ENCODE data around the gene CCL4. TPM values are rescaled to one million over a fixed set of nuclear protein-coding genes. Genes with fewer than 3 reads are reported as not detected.

CCL4 gene
- total RNA-seq, 3 donors from 2014 or later (not counting 1 experiment from before 2014, with no cell fraction given): 360 to 532 (median 476) TPM

DNA sequence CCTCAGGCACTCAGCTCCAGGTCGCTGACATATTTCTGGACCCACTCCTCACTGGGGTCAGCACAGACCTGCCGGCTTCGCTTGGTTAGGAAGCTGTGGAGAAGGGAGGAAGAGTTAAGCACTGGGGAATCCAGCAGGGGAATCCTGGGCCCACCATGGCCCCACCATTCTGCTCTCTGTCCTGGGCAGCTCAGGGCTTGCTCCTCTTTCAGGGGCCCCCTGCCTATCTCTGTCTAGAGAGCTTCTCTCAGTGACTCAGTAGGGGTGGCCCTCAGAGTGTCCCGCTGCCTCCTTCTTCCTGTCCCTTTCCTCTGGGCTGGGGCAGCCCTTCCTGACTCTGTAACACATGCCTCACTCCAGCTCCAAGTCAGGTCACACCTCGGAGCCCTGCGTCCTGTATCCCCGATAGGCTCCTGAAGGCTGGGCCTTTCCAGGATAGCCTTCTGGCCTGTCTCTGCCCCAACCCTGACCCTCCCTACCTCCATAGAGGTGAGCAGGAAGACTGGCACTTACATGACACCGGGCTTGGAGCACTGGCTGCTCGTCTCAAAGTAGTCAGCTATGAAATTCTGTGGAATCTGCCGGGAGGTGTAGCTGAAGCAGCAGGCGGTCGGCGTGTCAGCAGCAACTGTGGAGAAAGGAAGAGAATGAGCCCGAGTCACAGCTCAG lies 14.8 kb upstream of the CCL4 start:
- no peaks in the 10 kb centered on the region for H3K36me3 Mint-ChIP-seq
- peak overlapping the region; percentile 91 for H3K4me3 Mint-ChIP-seq
- H3K4me3 ChIP-seq (ENCODE audit: low read length): peak overlapping the region; percentile 33
- peaks cover 91% of the 10 kb centered on the region in 2 donors for H3K4me1 Mint-ChIP-seq
- DNase-seq: no peak
- peaks cover 59% of the 10 kb centered on the region for H3K4me1 ChIP-seq (ENCODE audit: control insufficient read depth, insufficient read depth, low read length)
- no peaks in the 10 kb centered on the region for H3K9me3 ChIP-seq (ENCODE audit: control insufficient read depth, insufficient read depth, low read length)
- H3K36me3 ChIP-seq (ENCODE audit: control insufficient read depth, insufficient read depth, low read length): no peaks in the 10 kb centered on the region
- ATAC-seq: peak in 2 of 3 donors; percentile 6 to 22
- H3K27me3 Mint-ChIP-seq (ENCODE audit: low read depth in 2 of 2): no peaks in the 10 kb centered on the region
- WGBS (ENCODE audit: insufficient coverage): 61% methylated on average over 14 of the region's 14 CpGs
- H3K27ac ChIP-seq (ENCODE audit: low read length): peak overlapping the region; percentile 87
- H3K27ac Mint-ChIP-seq: peak overlapping the region; percentile 100
- intact Hi-C loops (cut with micrococcal nuclease): loop anchor here (2.0 to 10.0 kb wide), 3 partner anchors 100 to 844 kb away; partner anchors contain the start of gene SLFN5
- H3K27me3 ChIP-seq (ENCODE audit: control insufficient read depth, insufficient read depth, low read length): no peaks in the 10 kb centered on the region
- TF ChIP-seq, protein P1, sequence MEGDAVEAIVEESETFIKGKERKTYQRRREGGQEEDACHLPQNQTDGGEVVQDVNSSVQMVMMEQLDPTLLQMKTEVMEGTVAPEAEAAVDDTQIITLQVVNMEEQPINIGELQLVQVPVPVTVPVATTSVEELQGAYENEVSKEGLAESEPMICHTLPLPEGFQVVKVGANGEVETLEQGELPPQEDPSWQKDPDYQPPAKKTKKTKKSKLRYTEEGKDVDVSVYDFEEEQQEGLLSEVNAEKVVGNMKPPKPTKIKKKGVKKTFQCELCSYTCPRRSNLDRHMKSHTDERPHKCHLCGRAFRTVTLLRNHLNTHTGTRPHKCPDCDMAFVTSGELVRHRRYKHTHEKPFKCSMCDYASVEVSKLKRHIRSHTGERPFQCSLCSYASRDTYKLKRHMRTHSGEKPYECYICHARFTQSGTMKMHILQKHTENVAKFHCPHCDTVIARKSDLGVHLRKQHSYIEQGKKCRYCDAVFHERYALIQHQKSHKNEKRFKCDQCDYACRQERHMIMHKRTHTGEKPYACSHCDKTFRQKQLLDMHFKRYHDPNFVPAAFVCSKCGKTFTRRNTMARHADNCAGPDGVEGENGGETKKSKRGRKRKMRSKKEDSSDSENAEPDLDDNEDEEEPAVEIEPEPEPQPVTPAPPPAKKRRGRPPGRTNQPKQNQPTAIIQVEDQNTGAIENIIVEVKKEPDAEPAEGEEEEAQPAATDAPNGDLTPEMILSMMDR (IDR thresholded peaks at IDR 0.05): no peak
- H3K9me3 Mint-ChIP-seq: peaks cover 0 to 2% of the 10 kb centered on the region in 2 donors

DNA sequence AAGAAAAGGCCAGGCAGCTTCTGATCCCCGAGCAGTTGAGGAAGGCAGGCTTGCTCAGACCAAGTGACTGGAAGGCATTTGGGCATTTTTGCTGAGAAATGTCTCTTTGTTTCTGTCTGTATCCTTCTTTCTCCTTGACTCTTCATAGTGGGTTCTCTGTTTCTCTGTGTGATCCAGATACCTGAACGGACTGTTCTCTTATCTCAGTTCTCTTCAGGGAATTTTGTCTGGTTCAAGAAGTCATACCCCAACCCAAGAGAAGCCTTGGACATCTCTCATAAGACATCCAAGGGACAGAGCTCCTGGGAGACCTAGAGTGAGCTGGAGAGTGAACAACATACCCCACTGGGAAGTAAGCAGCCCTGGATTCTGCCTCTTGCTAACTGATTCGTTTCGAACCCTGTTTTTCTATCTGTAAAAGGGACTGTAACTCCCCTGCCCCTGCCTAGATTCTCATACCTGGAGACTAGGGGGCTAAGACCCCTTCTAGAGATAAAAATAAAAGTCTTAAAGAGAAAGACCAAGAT lies 14.2 kb upstream of the CCL4 start:
- H3K9me3 Mint-ChIP-seq: peaks cover 0 to 2% of the 10 kb centered on the region in 2 donors
- no peaks in the 10 kb centered on the region for H3K9me3 ChIP-seq (ENCODE audit: control insufficient read depth, insufficient read depth, low read length)
- H3K4me3 Mint-ChIP-seq: peak overlapping the region; percentile 91
- H3K27me3 ChIP-seq (ENCODE audit: control insufficient read depth, insufficient read depth, low read length): no peaks in the 10 kb centered on the region
- peaks cover 90 to 91% of the 10 kb centered on the region in 2 donors for H3K4me1 Mint-ChIP-seq
- no peaks in the 10 kb centered on the region for H3K36me3 Mint-ChIP-seq
- H3K36me3 ChIP-seq (ENCODE audit: control insufficient read depth, insufficient read depth, low read length): no peaks in the 10 kb centered on the region
- peaks cover 54% of the 10 kb centered on the region for H3K4me1 ChIP-seq (ENCODE audit: control insufficient read depth, insufficient read depth, low read length)
- ATAC-seq (peak in 1 of 3 donors; percentile 1), DNase-seq (no peak)
- peak overlapping the region; percentile 100 for H3K27ac Mint-ChIP-seq
- no peaks in the 10 kb centered on the region for H3K27me3 Mint-ChIP-seq (ENCODE audit: low read depth in 2 of 2)
- TF ChIP-seq, protein P1 (IDR thresholded peaks at IDR 0.05): no peak
- 61% methylated on average over 2 of the region's 4 CpGs for WGBS (ENCODE audit: insufficient coverage)
- intact Hi-C loops (cut with micrococcal nuclease): loop anchor here (2.0 to 10.0 kb wide), 3 partner anchors 99 to 845 kb away; partner anchors contain the start of gene SLFN5
- peak overlapping the region; percentile 87 for H3K27ac ChIP-seq (ENCODE audit: low read length)
- H3K4me3 ChIP-seq (ENCODE audit: low read length): peak overlapping the region; percentile 33

DNA sequence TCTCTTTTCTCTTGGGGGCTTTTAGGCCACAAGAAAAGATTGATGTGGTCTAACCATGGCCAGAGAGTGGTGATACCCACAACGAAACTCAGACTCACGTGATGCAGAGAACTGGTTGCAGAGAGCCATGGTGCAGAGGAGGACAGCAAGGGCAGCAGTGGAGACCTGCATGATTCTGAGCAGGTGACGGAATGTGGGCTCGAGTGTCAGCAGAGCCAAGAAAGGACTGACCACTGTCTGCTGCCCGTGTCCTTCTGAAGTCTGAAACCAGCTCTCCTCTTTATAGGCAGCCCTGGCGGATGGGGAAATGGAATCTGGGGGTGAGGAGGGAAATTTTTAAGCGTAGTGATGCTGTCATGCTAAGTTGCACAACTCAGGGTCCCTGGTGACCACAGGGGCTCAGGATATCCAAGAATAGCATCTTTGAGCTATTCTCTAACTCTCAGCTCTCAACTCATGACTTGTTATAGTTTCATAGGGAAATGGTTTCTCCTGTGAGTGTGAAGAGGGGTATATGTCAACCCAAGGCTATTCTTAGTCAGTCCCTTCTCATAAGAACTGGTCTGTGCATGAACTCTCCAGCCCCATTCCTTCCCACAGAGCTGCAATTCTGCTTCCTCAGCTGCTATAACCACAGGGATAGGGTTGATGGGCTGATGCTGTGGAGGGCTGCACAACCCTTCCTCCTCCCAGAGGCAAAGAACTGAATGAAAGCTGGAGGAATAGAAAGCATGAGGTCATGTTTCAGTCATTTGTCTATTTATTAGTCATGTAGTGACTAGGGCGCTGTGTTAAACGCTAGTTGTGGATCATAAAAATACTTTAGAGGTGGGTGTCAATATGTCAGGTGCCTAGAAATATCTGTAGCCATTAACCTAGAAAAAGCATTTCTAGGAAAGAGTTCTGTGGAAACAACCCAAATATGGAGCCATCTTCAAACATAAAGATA lies 13.5 kb upstream of the CCL4 start, which contains the start of gene CCL3:
CCL3 (minus strand) TSS at position 256 of the 949 bp plus-strand sequence; CDS start at position 171, 85 bp downstream.
- peak; percentile 60 to 70 for DNase-seq
- H3K9me3 Mint-ChIP-seq: peaks cover 0 to 2% of the 10 kb centered on the region in 2 donors
- H3K27me3 Mint-ChIP-seq (ENCODE audit: low read depth in 2 of 2): no peaks in the 10 kb centered on the region
- H3K4me3 Mint-ChIP-seq: peak within 1 kb of the TSS; percentile 91
- H3K36me3 Mint-ChIP-seq: no peaks in the 10 kb centered on the region
- H3K4me3 ChIP-seq (ENCODE audit: low read length): peak within 1 kb of the TSS; percentile 33
- peaks cover 90 to 91% of the 10 kb centered on the region in 2 donors for H3K4me1 Mint-ChIP-seq
- peak; percentile 57 to 77 (median 71) for ATAC-seq
- intact Hi-C loops (cut with micrococcal nuclease): loop anchor here (1.0 to 10.0 kb wide), 7 partner anchors 8 to 845 kb away; partner anchors contain the start of genes CCL4 and SLFN5
- H3K36me3 ChIP-seq (ENCODE audit: control insufficient read depth, insufficient read depth, low read length): no peaks in the 10 kb centered on the region
- peaks cover 55% of the 10 kb centered on the region for H3K4me1 ChIP-seq (ENCODE audit: control insufficient read depth, insufficient read depth, low read length)
- WGBS (ENCODE audit: insufficient coverage): 10% methylated on average over 9 of the region's 9 CpGs
- H3K27ac ChIP-seq (ENCODE audit: low read length): peak within 1 kb of the TSS; percentile 87
- TF ChIP-seq, protein P1 (IDR thresholded peaks at IDR 0.05): no peak
- H3K9me3 ChIP-seq (ENCODE audit: control insufficient read depth, insufficient read depth, low read length): no peaks in the 10 kb centered on the region
- peak within 1 kb of the TSS; percentile 100 for H3K27ac Mint-ChIP-seq
- no peaks in the 10 kb centered on the region for H3K27me3 ChIP-seq (ENCODE audit: control insufficient read depth, insufficient read depth, low read length)
